Sigmoid colon (tissue), 7 donors: ENCODE data around the gene CHD5. TPM values are rescaled to one million over a fixed set of nuclear protein-coding genes. Genes with fewer than 3 reads are reported as not detected.
A peak's percentile ranks its signal among the peaks of the same experiment; 100 is the strongest.

Experiments used
- DNase-seq: peaks from one replicate; pipeline ENCODE4 v3.0.0-alpha.2; 2019
- H3K27ac ChIP-seq, 4 donors: fragments of 200-600 bp; sonication (generic); one replicate each; pipeline ENCODE4 v1.5.1; 2016 to 2019; ENCODE audit warnings: mild to moderate bottlenecking in 1 of 4
- H3K27me3 ChIP-seq, 3 donors: fragments of 200-600 bp; sonication (generic); one replicate each; pipeline ENCODE4 v1.5.1; 2019; ENCODE audit warnings: mild to moderate bottlenecking in 1 of 3
- H3K36me3 ChIP-seq, 4 donors: fragments of 200-600 bp; sonication (generic); one replicate each; pipeline ENCODE4 v1.5.1; 2016 to 2019
- H3K4me1 ChIP-seq, 4 donors: fragments of 200-600 bp; sonication (generic); one replicate each; pipeline ENCODE4 v1.5.1; 2017 to 2019
- H3K4me3 ChIP-seq, 4 donors: fragments of 200-600 bp; sonication (generic); one replicate each; pipeline ENCODE4 v1.5.1; 2017 to 2019; ENCODE audit warnings: mild to moderate bottlenecking in 2 of 4, moderate library complexity in 1 of 4
- H3K9me3 ChIP-seq, 4 donors: fragments of 200-600 bp in 3 of 4; sonication (generic) in 3 of 4; one replicate each; pipeline versions ENCODE4 v1.5.1 to v1.6.1; 2013 to 2019
- EP300 ChIP-seq, 4 donors: sonication (generic); formaldehyde crosslinking; IDR thresholded peaks; one replicate each; pipeline ENCODE4 v1.6.1; 2017; ENCODE audit warnings: antibody characterized with exemption in 4 of 4
- POLR2A ChIP-seq, 2 donors: fragments of 450-650 bp; IDR thresholded peaks; one replicate each; pipeline ENCODE4 v1.6.1; 2016; ENCODE audit warnings: antibody characterized with exemption in 2 of 2, mild to moderate bottlenecking in 2 of 2, moderate library complexity in 2 of 2
- POLR2AphosphoS5 ChIP-seq, 4 donors: sonication (generic); formaldehyde crosslinking; IDR thresholded peaks; one replicate each; pipeline ENCODE4 v1.6.1; 2017; ENCODE audit warnings: antibody characterized with exemption in 4 of 4
- WGBS, 2 donors: extraction: QIAGEN DNeasy Blood & Tissue Kit; methylation state at CpG; one replicate each; pipeline ENCODE4 v1.1.7; 2013; 5-methylcytosine and 5-hydroxymethylcytosine counted together
- intact Hi-C: fragments of 100-400 bp; cut with DNase I; formaldehyde crosslinking; loops from one replicate; pipeline ENCODE4 v1.15.1; 2023
- polyA plus RNA-seq, 3 donors: library from polyadenylated mRNA; stranded (reverse); fragments of 200-250 nt; gene quantifications; one replicate each; pipeline ENCODE4 v1.2.3, GENCODE V29; 2013
- total RNA-seq, 4 donors: library from RNA; depleted of rRNA; stranded (reverse); fragments of >200 nt; gene quantifications; one replicate each; pipeline ENCODE4 v1.1.0, GENCODE V29; 2016
- TF ChIP-seq, protein P1 (sequence below), 4 experiments: fragments of 450-650 bp in 3 of 4; fragments of 200-600 bp in 1 of 4; IDR thresholded peaks; one replicate each; pipeline ENCODE4 v1.5.1; 2016 to 2019; ENCODE audit warnings: antibody characterized with exemption in 4 of 4, mild to moderate bottlenecking in 3 of 4, moderate library complexity in 2 of 4
- donor health status: healthy with polysubstance abuse.
- donor health status: Bipolar disorder and iron deficiency.
- donor health status: healthy.

The CHD5 gene
- total and polyA plus RNA-seq, 7 donors: 0.49 to 2.8 (median 1.4) TPM; not detected in 2

DNA sequence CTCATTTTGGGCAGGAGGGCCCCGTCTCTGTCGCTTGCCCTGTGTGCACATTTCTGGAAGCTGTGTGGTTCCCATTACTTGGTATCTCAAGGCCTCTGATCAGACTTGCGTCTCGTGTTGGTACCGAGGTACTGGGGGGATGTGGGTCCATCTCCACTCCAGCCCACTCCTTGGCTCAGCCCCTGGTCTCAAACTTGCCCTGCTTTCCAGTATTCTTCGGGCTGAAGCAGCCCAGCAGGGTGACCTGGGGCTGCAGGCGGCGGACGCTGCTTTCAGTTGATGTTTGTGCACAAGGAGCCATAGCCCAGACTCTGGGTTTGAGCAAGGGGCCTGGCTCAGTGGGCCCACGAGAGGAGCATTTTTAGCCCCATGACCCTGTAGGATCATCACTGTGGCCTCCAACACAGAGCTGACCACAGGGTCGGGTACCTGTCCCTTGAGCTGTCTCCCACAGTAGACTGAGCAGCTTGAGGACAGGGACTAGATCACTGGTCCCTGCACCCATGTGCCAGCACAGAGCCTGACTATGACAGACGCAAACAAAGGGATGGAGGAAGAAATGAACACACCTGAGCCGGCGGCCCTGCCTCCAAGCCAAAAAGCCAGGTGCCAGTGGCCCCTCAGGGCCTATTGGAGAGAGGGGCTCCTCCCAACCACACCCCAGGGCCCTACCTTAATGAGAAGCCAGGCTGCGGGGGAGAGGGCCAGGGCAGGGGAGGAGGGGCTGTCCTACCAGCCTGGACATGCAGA, 46.8 kb downstream of the CHD5 start:
- Histone ChIP-seq H3K36me3 (no peaks in the 10 kb centered on the region), H3K9me3 (peaks cover 0 to 5% (median 0%) of the 10 kb centered on the region in 4 donors), H3K27ac (no peak overlapping the region), H3K27me3 (no peaks in the 10 kb centered on the region), H3K4me3 (no peak overlapping the region), H3K4me1 (no peaks in the 10 kb centered on the region)
- whole genome bisulfite sequencing, 2 donors: 85 to 88% methylated on average over 15 of the region's 15 CpGs
- intact Hi-C loops: no loop called here
- TF ChIP-seq POLR2AphosphoS5 (IDR thresholded peaks at IDR 0.05) (no peak), POLR2A (IDR thresholded peaks at IDR 0.05) (no peak), EP300 (IDR thresholded peaks at IDR 0.05) (no peak)
- TF ChIP-seq, protein P1, sequence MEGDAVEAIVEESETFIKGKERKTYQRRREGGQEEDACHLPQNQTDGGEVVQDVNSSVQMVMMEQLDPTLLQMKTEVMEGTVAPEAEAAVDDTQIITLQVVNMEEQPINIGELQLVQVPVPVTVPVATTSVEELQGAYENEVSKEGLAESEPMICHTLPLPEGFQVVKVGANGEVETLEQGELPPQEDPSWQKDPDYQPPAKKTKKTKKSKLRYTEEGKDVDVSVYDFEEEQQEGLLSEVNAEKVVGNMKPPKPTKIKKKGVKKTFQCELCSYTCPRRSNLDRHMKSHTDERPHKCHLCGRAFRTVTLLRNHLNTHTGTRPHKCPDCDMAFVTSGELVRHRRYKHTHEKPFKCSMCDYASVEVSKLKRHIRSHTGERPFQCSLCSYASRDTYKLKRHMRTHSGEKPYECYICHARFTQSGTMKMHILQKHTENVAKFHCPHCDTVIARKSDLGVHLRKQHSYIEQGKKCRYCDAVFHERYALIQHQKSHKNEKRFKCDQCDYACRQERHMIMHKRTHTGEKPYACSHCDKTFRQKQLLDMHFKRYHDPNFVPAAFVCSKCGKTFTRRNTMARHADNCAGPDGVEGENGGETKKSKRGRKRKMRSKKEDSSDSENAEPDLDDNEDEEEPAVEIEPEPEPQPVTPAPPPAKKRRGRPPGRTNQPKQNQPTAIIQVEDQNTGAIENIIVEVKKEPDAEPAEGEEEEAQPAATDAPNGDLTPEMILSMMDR (IDR thresholded peaks at IDR 0.05): no peak
- DNase-seq: peak; percentile 27

DNA sequence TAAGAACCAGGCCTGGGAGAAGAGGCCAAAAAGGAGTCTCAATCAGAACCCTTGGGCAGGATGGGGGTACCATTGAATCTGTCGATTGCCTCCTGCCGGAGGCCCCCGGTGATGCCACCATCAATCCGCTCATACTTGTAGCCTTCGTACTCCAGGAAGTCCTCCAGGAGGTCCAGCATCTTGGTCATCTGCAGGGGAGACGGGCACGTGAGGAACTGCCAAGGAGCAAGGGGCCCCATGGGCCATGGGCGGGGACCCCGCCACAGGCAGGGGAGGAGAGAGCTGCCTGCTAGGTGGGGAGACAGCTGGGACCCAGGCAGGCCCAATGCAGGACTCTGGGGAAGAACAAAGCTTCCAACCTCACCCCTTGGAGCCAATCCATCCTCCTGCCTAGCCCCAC, 48.6 kb downstream of the CHD5 start:
- no peak overlapping the region for H3K27ac ChIP-seq
- H3K4me3 ChIP-seq: no peak overlapping the region
- H3K36me3 ChIP-seq: no peaks in the 10 kb centered on the region
- intact Hi-C loops: no loop called here
- peaks cover 0 to 5% (median 0%) of the 10 kb centered on the region in 4 donors for H3K9me3 ChIP-seq
- WGBS, 2 donors: 85 to 88% methylated on average over 9 of the region's 9 CpGs
- peaks cover 0 to 7% (median 0%) of the 10 kb centered on the region in 3 donors for H3K27me3 ChIP-seq
- TF ChIP-seq POLR2AphosphoS5 (IDR thresholded peaks at IDR 0.05) (no peak), POLR2A (IDR thresholded peaks at IDR 0.05) (no peak), EP300 (IDR thresholded peaks at IDR 0.05) (no peak)
- TF ChIP-seq, protein P1 (IDR thresholded peaks at IDR 0.05): no peak
- H3K4me1 ChIP-seq: peaks cover 0 to 11% (median 8%) of the 10 kb centered on the region in 4 donors
- DNase-seq: peak; percentile 38

DNA sequence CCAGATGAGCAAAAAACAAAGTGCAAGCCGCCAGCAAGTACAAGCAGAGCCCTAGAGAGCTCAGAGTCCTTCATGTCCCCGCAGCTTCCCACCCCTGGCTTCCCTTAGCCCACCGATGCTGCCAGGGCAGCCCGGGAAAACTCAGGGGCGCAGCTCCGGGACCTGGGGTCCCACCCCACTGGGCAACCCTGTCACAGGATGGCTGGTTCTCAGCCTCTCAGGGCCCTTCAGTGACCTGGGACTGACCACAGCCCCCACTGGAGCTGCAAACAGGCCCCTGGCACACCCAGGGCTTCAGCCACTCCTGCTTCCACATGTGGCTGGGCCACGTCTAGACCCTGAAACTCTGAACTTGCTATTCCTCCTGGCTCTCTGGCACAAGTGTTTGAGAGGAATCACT, 49.5 kb downstream of the CHD5 start:
- peak; percentile 51 for DNase-seq
- WGBS, 2 donors: 80 to 86% methylated on average over 7 of the region's 7 CpGs
- peaks cover 0 to 14% (median 5%) of the 10 kb centered on the region in 3 donors for H3K27me3 ChIP-seq

DNA sequence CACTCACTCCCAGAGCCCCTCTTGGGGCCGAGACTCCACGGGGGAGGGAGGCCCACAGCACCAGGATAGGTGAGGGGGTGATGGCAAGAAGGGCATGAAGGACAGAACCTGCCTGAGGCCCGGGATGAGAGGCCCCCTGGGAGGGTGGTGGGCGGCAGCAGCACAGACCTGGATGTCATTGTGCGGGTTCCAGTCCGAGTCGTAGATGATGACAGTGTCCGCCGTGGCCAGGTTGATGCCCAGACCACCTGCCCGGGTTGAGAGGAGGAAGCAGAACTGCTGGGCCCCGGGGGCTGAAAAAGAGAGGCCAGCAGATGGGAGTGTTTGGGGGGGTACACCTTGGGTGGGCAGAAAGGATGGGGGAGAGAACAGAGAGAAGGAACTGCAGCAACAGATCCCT, 50.1 kb downstream of the CHD5 start:
- peak; percentile 57 for DNase-seq
- H3K36me3 ChIP-seq: no peaks in the 10 kb centered on the region
- no peak overlapping the region for H3K27ac ChIP-seq
- H3K27me3 ChIP-seq: peaks cover 0 to 14% (median 6%) of the 10 kb centered on the region in 3 donors
- TF ChIP-seq POLR2AphosphoS5 (IDR thresholded peaks at IDR 0.05): no peak
- no peak for TF ChIP-seq POLR2A (IDR thresholded peaks at IDR 0.05)
- TF ChIP-seq, protein P1 (IDR thresholded peaks at IDR 0.05): no peak
- TF ChIP-seq EP300 (IDR thresholded peaks at IDR 0.05): no peak
- H3K9me3 ChIP-seq: peaks cover 0 to 5% (median 0%) of the 10 kb centered on the region in 4 donors
- no peak overlapping the region for H3K4me3 ChIP-seq
- intact Hi-C loops: no loop called here
- WGBS, 2 donors: 83 to 84% methylated on average over 11 of the region's 11 CpGs
- peaks cover 0 to 11% (median 8%) of the 10 kb centered on the region in 4 donors for H3K4me1 ChIP-seq

More for the DNA sequence above, 49.5 kb downstream of the CHD5 start:
- TF ChIP-seq POLR2AphosphoS5 (IDR thresholded peaks at IDR 0.05): no peak
- TF ChIP-seq, protein P1 (IDR thresholded peaks at IDR 0.05): no peak
- no peak for TF ChIP-seq POLR2A (IDR thresholded peaks at IDR 0.05)
- no peak for TF ChIP-seq EP300 (IDR thresholded peaks at IDR 0.05)
- intact Hi-C loops: no loop called here
- Histone ChIP-seq H3K9me3 (peaks cover 0 to 5% (median 0%) of the 10 kb centered on the region in 4 donors), H3K27ac (no peak overlapping the region), H3K4me1 (peaks cover 0 to 11% (median 8%) of the 10 kb centered on the region in 4 donors), H3K36me3 (no peaks in the 10 kb centered on the region), H3K4me3 (no peak overlapping the region)
